Smooth muscle cell (in vitro differentiated cells): ENCODE results near the gene TPSAB1. TPM values are rescaled to one million over a fixed set of nuclear protein-coding genes. Genes with fewer than 3 reads are reported as not detected.

Experiments
- DNase-seq: peaks from one replicate; lab custom pipeline; 2025; ENCODE audit not compliant: unreplicated experiment; lab: John Stamatoyannopoulos, UW
- H2AFZ ChIP-seq: fragments of 200-600 bp; sonication (generic); 2 replicates; pipeline ENCODE4 v1.6.0; 2016; ENCODE audit warnings: antibody characterized with exemption, low read depth, mild to moderate bottlenecking
- H3F3A ChIP-seq: fragments of 200-600 bp; sonication (generic); 2 replicates; pipeline ENCODE4 v1.6.0; 2017; ENCODE audit warnings: antibody characterized with exemption, low read depth
- H3K27ac ChIP-seq: fragments of 200-600 bp; sonication (generic); 2 replicates; pipeline ENCODE4 v1.5.1; 2016; ENCODE audit warnings: low read depth, mild to moderate bottlenecking
- H3K27me3 ChIP-seq: fragments of 200-600 bp; sonication (generic); 2 replicates; pipeline ENCODE4 v1.6.1; 2016; ENCODE audit warnings: low read depth, mild to moderate bottlenecking
- H3K36me3 ChIP-seq: fragments of 200-600 bp; sonication (generic); 2 replicates; pipeline ENCODE4 v1.5.1; 2016; ENCODE audit warnings: low read depth
- H3K4me1 ChIP-seq: fragments of 200-600 bp; sonication (generic); 2 replicates; pipeline ENCODE4 v1.5.1; 2016; ENCODE audit warnings: low read depth
- H3K4me2 ChIP-seq: fragments of 200-600 bp; sonication (generic); 2 replicates; pipeline ENCODE4 v1.6.0; 2016; ENCODE audit warnings: mild to moderate bottlenecking
- H3K4me3 ChIP-seq: fragments of 200-600 bp; sonication (generic); 2 replicates; pipeline ENCODE4 v1.5.1; 2016; ENCODE audit warnings: mild to moderate bottlenecking
- H3K79me2 ChIP-seq: fragments of 200-600 bp; sonication (generic); 2 replicates; pipeline ENCODE4 v1.6.0; 2016; ENCODE audit warnings: low read depth, mild to moderate bottlenecking
- H3K9ac ChIP-seq: fragments of 200-600 bp; sonication (generic); 2 replicates; pipeline ENCODE4 v1.6.0; 2016; ENCODE audit warnings: low read depth
- H3K9me3 ChIP-seq: fragments of 200-600 bp; sonication (generic); replicated peaks from 2 replicates; pipeline ENCODE4 v1.5.1; 2016; ENCODE audit warnings: low read depth
- H4K20me1 ChIP-seq: fragments of 200-600 bp; sonication (generic); 2 replicates; pipeline ENCODE4 v1.6.0; 2016; ENCODE audit warnings: low read depth
- CTCF ChIP-seq: fragments of 200-600 bp; sonication (generic); IDR thresholded peaks from 2 replicates; pipeline ENCODE4 v1.5.1; 2017; ENCODE audit warnings: borderline replicate concordance, mild to moderate bottlenecking, antibody characterized with exemption; ENCODE audit not compliant: insufficient read depth, poor library complexity, severe bottlenecking
- WGBS: methylation state at CpG from one replicate; pipeline ENCODE4 v1.1.7; 2016; ENCODE audit warnings: low lambda C conversion rate; 5-methylcytosine and 5-hydroxymethylcytosine counted together
- polyA plus RNA-seq: library from polyadenylated mRNA; unstranded; fragments of >200 nt; fragmentation: Nextera tagmentation; extraction: Ambion mirVana; gene quantifications from 2 replicates; pipeline ENCODE4 v1.2.1, GENCODE V29; 2016
- total RNA-seq: library from RNA; depleted of rRNA; stranded (reverse); fragments of >200 nt; gene quantifications from 2 replicates; pipeline ENCODE4 v1.2.3, GENCODE V29; 2014

Gene TPSAB1
- total and polyA plus RNA-seq, 2 experiments from 2014 or later: not detected

- 97% methylated on average over 24 of the region's 24 CpGs for WGBS
- H3K9me3 ChIP-seq: no peaks in the 10 kb centered on the region
- no peaks in the 10 kb centered on the region for H3K36me3 ChIP-seq
- H3K9ac ChIP-seq: no peak overlapping the region
- H3K27me3 ChIP-seq: no peaks in the 10 kb centered on the region
- no peaks in the 10 kb centered on the region for H4K20me1 ChIP-seq
- no peak for DNase-seq
- no peaks in the 10 kb centered on the region for H3F3A ChIP-seq
- no peak overlapping the region for H3K27ac ChIP-seq
- no peak for TF ChIP-seq CTCF
- H3K4me2 ChIP-seq: no peak overlapping the region
- H2AFZ ChIP-seq: no peak overlapping the region
- no peaks in the 10 kb centered on the region for H3K79me2 ChIP-seq
- no peak overlapping the region for H3K4me3 ChIP-seq
- no peaks in the 10 kb centered on the region for H3K4me1 ChIP-seq
Observed at GRCh38 chr16:1217526-1217925, 23.0 kb upstream of the TPSAB1 start.

GRCh38 chr16:1218061-1218929 is 22.2 kb upstream of the TPSAB1 start:
- Histone ChIP-seq H3K9ac (no peak overlapping the region), H3K9me3 (no peaks in the 10 kb centered on the region), H3K79me2 (no peaks in the 10 kb centered on the region), H2AFZ (no peak overlapping the region), H4K20me1 (no peaks in the 10 kb centered on the region), H3K36me3 (no peaks in the 10 kb centered on the region), H3K27me3 (no peaks in the 10 kb centered on the region), H3F3A (no peaks in the 10 kb centered on the region), H3K27ac (no peak overlapping the region), H3K4me2 (no peak overlapping the region), H3K4me3 (no peak overlapping the region), H3K4me1 (no peaks in the 10 kb centered on the region)
- no peak for DNase-seq
- 97% methylated on average over 40 of the region's 49 CpGs for whole genome bisulfite sequencing
- no peak for TF ChIP-seq CTCF

GRCh38 chr16:1218930-1219611 is 21.4 kb upstream of the TPSAB1 start:
- Histone ChIP-seq H2AFZ (no peak overlapping the region), H3K9ac (no peak overlapping the region), H3K4me3 (no peak overlapping the region), H3K4me1 (no peaks in the 10 kb centered on the region), H3K79me2 (no peaks in the 10 kb centered on the region), H4K20me1 (no peaks in the 10 kb centered on the region), H3K27me3 (no peaks in the 10 kb centered on the region), H3K9me3 (no peaks in the 10 kb centered on the region), H3K4me2 (no peak overlapping the region), H3K27ac (no peak overlapping the region), H3K36me3 (no peaks in the 10 kb centered on the region), H3F3A (no peaks in the 10 kb centered on the region)
- TF ChIP-seq CTCF: no peak
- DNase-seq: no peak
- WGBS: 96% methylated on average over 22 of the region's 24 CpGs
